GM23248 (cell line): ENCODE data around the gene HECTD1. TPM values are rescaled to one million over a fixed set of nuclear protein-coding genes. Genes with fewer than 3 reads are reported as not detected.
A peak's percentile ranks its signal among the peaks of the same experiment; 100 is the strongest.
"Not testable (repeated sequence)": the region's sequence is repeated elsewhere in the genome, so short reads cannot be mapped to it uniquely, and the experiment has no call there.

ENCODE experiments used
- DNase-seq: peaks from one replicate; pipeline ENCODE4 v3.0.0-alpha.2; 2015
- H2AFZ ChIP-seq: fragments of 200-600 bp; sonication (generic); 2 replicates; pipeline ENCODE4 v1.6.1; 2016; ENCODE audit warnings: antibody characterized with exemption
- H3F3A ChIP-seq: fragments of 200-600 bp; sonication (generic); 2 replicates; pipeline ENCODE4 v1.6.1; 2016; ENCODE audit warnings: mild to moderate bottlenecking, antibody characterized with exemption, mixed run types; ENCODE audit not compliant: insufficient read depth
- H3K27ac ChIP-seq: fragments of 200-600 bp; sonication (generic); 2 replicates; pipeline ENCODE4 v1.5.1; 2016; ENCODE audit warnings: mild to moderate bottlenecking
- H3K27me3 ChIP-seq: fragments of 200-600 bp; sonication (generic); replicated peaks from 2 replicates; pipeline ENCODE4 v1.6.1; 2016; ENCODE audit warnings: mild to moderate bottlenecking; ENCODE audit not compliant: insufficient read depth
- H3K36me3 ChIP-seq: fragments of 200-600 bp; sonication (generic); 2 replicates; pipeline ENCODE4 v1.6.1; 2016; ENCODE audit warnings: low read depth, mild to moderate bottlenecking
- H3K4me1 ChIP-seq: fragments of 200-600 bp; sonication (generic); 2 replicates; pipeline ENCODE4 v1.6.1; 2016; ENCODE audit warnings: mild to moderate bottlenecking; ENCODE audit not compliant: insufficient read depth
- H3K4me2 ChIP-seq: fragments of 200-600 bp; sonication (generic); one replicate; pipeline ENCODE4 v1.6.1; 2016; ENCODE audit warnings: mild to moderate bottlenecking; ENCODE audit not compliant: unreplicated experiment
- H3K4me3 ChIP-seq: fragments of 200-600 bp; sonication (generic); 2 replicates; pipeline ENCODE4 v1.5.1; 2016; ENCODE audit warnings: mild to moderate bottlenecking
- H3K79me2 ChIP-seq: fragments of 200-600 bp; sonication (generic); 2 replicates; pipeline ENCODE4 v1.6.1; 2016; ENCODE audit warnings: mild to moderate bottlenecking; ENCODE audit not compliant: insufficient read depth
- H3K9ac ChIP-seq: fragments of 200-600 bp; sonication (generic); 2 replicates; pipeline ENCODE4 v1.6.1; 2016; ENCODE audit warnings: mild to moderate bottlenecking
- H3K9me2 ChIP-seq: fragments of 200-600 bp; sonication (generic); 2 replicates; pipeline ENCODE4 v1.6.1; 2016; ENCODE audit warnings: mixed run types, mild to moderate bottlenecking, moderate library complexity; ENCODE audit not compliant: insufficient read depth
- H3K9me3 ChIP-seq: fragments of 200-600 bp; sonication (generic); one replicate; pipeline ENCODE4 v1.6.1; 2017; ENCODE audit warnings: low read depth
- H4K20me1 ChIP-seq: fragments of 200-600 bp; sonication (generic); 2 replicates; pipeline ENCODE4 v1.6.0; 2016; ENCODE audit not compliant: insufficient read depth
- EZH2 ChIP-seq: fragments of 200-600 bp; sonication (generic); IDR thresholded peaks from 2 replicates; pipeline ENCODE4 v1.6.1; 2018; ENCODE audit warnings: antibody characterized with exemption, mild to moderate bottlenecking; ENCODE audit not compliant: insufficient read depth, poor library complexity, severe bottlenecking
- EZH2phosphoT487 ChIP-seq: fragments of 200-600 bp; sonication (generic); IDR thresholded peaks from 2 replicates; pipeline ENCODE4 v1.6.1; 2018; ENCODE audit warnings: antibody characterized with exemption, moderate library complexity, mild to moderate bottlenecking, low read depth; ENCODE audit not compliant: insufficient read depth
- WGBS, 2 experiments: methylation state at CpG; one replicate each; pipeline ENCODE4 v1.1.6; 2015 to 2017; ENCODE audit warnings: low lambda C conversion rate in 2 of 2, low coverage in 1 of 2; ENCODE audit errors: missing lambda C conversion rate in 2 of 2; 5-methylcytosine and 5-hydroxymethylcytosine counted together
- in situ Hi-C: fragments of 300-500 bp; cut with MboI; formaldehyde crosslinking; loops from 2 replicates; pipeline ENCODE4 v1.15.0; 2020
- polyA plus RNA-seq: library from polyadenylated mRNA; unstranded; fragments of >200 nt; fragmentation: Nextera tagmentation; extraction: Ambion mirVana; gene quantifications from 2 replicates; pipeline ENCODE4 v1.2.1, GENCODE V29; 2016
- total RNA-seq: library from RNA; depleted of rRNA; stranded (reverse); fragments of >200 nt; shearing (Covaris generic); gene quantifications from 2 replicates; pipeline ENCODE4 v1.2.3, GENCODE V29; 2014

HECTD1 gene
- total and polyA plus RNA-seq, 2 experiments from 2014 or later, result 44.5 to 145 TPM

- 0 out of 2 replicates have a peak overlapping the region, but pooled peaks have one; percentile 91 for H3K27ac ChIP-seq
Measured at GRCh38 chr14:31092160-31092708, 115.4 kb downstream of the HECTD1 start.

DNA sequence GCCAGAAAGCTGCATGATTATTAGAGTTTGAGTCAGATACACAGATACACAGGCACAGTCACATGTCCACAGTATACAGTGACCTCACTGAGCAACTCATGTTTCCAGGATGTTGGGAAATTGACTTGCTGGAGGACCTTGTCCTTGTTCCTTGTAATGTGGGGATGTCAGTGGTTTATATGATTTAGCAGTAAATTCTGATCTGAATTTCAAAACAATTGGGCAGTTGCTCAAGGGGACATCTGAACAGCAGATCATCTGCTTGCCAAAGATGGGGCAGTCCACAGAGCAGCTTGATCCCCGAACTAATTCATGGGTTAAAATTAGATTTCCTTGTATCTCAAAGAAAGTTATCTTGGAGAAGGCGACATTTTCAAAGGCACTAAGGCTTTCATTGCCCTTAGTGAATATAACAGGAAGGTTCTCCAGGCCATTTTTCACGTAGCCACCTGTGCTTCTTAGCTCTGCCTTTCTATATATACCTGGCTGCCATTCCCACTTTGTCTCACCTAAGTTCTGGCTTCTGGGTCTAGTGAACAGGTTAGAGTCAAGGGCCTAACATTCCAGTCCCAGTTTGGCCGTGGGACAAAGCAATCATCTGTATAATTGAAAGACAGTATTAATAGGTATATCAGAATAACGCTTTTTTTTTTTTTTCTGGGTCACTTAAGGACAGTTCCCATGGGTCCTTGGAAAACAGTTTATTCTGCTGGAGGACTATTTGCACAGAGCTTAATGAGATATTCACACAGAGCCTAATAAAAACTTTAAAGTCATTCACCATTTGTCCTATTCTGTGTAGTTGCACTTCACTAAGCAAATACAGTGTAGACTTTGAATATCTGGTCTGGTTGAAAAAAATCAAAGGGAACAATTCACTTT is 116.5 kb downstream of the HECTD1 start:
- Histone ChIP-seq H3K9me2 (no peaks in the 10 kb centered on the region), H3K4me2 (no peak overlapping the region), H3K79me2 (no peaks in the 10 kb centered on the region), H3K36me3 (no peaks in the 10 kb centered on the region), H3K9me3 (no peaks in the 10 kb centered on the region), H4K20me1 (no peaks in the 10 kb centered on the region), H3K27me3 (no peaks in the 10 kb centered on the region), H3K4me3 (no peak overlapping the region), H3F3A (peaks cover 26% of the 10 kb centered on the region), H3K9ac (peak overlapping the region; percentile 77), H3K27ac (peak overlapping the region; percentile 91), H3K4me1 (peaks cover 17% of the 10 kb centered on the region), H2AFZ (peak overlapping the region; percentile 55)
- peak; percentile 96 for DNase-seq
- no peak for TF ChIP-seq EZH2phosphoT487
- no peak for TF ChIP-seq EZH2
- in situ Hi-C loops, result no loop called here
- WGBS, 2 experiments, result 57 to 61% methylated on average over 5 of the region's 5 CpGs

More at GRCh38 chr14:31092160-31092708, 115.4 kb downstream of the HECTD1 start:
- no peak overlapping the region for H3K4me3 ChIP-seq
- H3K9me3 ChIP-seq, result no peaks in the 10 kb centered on the region
- H3F3A ChIP-seq, result peaks cover 26% of the 10 kb centered on the region
- H3K79me2 ChIP-seq, result no peaks in the 10 kb centered on the region
- WGBS, 2 experiments, result 95 to 98% methylated on average over 2 of the region's 2 CpGs
- no peak overlapping the region for H3K4me2 ChIP-seq
- no peaks in the 10 kb centered on the region for H4K20me1 ChIP-seq
- H3K9me2 ChIP-seq, result no peaks in the 10 kb centered on the region
- 0 out of 2 replicates have a peak, but pooled peaks cover under 1% of the 10 kb centered on the region for H3K36me3 ChIP-seq
- H3K9ac ChIP-seq, result no peak overlapping the region
- H3K4me1 ChIP-seq, result peaks cover 17% of the 10 kb centered on the region
- TF ChIP-seq EZH2phosphoT487 (no peak), EZH2 (no peak)
- in situ Hi-C loops, result no loop called here
- no peaks in the 10 kb centered on the region for H3K27me3 ChIP-seq
- no peak overlapping the region for H2AFZ ChIP-seq
- DNase-seq, result no peak

DNA sequence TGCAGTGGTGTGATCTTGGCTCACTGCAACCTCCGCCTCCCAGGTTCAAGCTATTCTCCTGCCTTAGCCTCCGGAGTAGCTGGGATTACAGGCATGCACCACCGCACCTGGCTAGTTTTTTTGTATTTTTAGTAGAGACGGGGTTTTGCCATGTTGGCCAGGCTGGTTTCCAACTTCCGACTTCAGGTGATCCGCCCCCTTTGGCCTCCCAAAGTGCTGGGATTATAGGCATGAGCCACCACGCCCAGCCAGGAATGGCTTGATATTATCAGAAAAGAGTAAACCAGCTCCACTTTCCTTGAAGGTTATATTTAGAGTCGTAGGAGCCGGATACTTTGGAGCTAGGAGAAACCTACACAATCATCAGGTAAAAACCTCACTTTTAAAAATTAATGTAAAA is 121.1 kb downstream of the HECTD1 start:
- H3K27ac ChIP-seq, in situ Hi-C loops, H2AFZ ChIP-seq, H3K36me3 ChIP-seq, H3K9ac ChIP-seq, H3K27me3 ChIP-seq, H3K9me3 ChIP-seq, DNase-seq, H3K79me2 ChIP-seq, H4K20me1 ChIP-seq, H3K4me3 ChIP-seq, H3K4me2 ChIP-seq, H3K9me2 ChIP-seq: not testable (repeated sequence)
- Histone ChIP-seq H3K4me1 (peaks cover 12% of the 10 kb centered on the region), H3F3A (peaks cover 15% of the 10 kb centered on the region)
- WGBS, 2 experiments, result 83 to 84% methylated on average over 9 of the region's 9 CpGs

DNA sequence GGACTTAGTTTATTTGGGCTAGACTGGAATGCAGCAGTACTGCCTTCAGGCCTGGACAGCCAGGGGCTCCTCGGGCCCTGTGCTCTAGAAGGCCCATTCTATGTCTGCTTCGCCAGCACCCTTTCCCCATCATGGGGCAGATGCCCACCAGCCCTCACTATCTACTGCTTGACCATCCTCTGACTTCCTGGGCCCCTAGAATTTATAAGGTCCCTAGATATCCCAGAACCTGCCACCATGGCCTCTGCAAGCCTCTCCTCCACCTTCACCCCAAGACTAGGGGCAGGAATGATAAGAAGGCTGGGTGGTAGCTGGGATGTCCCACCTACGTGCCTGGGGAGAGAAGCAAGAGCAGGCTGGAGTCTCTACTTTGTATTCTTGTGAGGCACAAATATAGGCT is 122.6 kb downstream of the HECTD1 start:
- Histone ChIP-seq H2AFZ (no peak overlapping the region), H3K4me1 (no peaks in the 10 kb centered on the region), H3K9ac (no peak overlapping the region), H3K4me2 (no peak overlapping the region), H3K27ac (no peak overlapping the region), H3K9me3 (no peaks in the 10 kb centered on the region), H3F3A (peaks cover 2% of the 10 kb centered on the region), H4K20me1 (no peaks in the 10 kb centered on the region), H3K27me3 (no peaks in the 10 kb centered on the region), H3K4me3 (no peak overlapping the region), H3K9me2 (no peaks in the 10 kb centered on the region), H3K79me2 (no peaks in the 10 kb centered on the region), H3K36me3 (no peaks in the 10 kb centered on the region)
- TF ChIP-seq EZH2, result no peak
- TF ChIP-seq EZH2phosphoT487, result no peak
- in situ Hi-C loops, result no loop called here
- no peak for DNase-seq
- 95 to 98% methylated on average over 3 of the region's 3 CpGs for WGBS, 2 experiments
